Left hindlimb (tissue), 1 donor: Measurements from ENCODE around the gene CXCR5.

Experiments
- DNase-seq: peaks from one replicate; pipeline ENCODE4 v3.0.0-alpha.2; 2018

CXCR5 gene

GRCh38 chr11:118899706-118900360 is 16.1 kb downstream of the CXCR5 start:
- peak; percentile 44 for DNase-seq

DNA sequence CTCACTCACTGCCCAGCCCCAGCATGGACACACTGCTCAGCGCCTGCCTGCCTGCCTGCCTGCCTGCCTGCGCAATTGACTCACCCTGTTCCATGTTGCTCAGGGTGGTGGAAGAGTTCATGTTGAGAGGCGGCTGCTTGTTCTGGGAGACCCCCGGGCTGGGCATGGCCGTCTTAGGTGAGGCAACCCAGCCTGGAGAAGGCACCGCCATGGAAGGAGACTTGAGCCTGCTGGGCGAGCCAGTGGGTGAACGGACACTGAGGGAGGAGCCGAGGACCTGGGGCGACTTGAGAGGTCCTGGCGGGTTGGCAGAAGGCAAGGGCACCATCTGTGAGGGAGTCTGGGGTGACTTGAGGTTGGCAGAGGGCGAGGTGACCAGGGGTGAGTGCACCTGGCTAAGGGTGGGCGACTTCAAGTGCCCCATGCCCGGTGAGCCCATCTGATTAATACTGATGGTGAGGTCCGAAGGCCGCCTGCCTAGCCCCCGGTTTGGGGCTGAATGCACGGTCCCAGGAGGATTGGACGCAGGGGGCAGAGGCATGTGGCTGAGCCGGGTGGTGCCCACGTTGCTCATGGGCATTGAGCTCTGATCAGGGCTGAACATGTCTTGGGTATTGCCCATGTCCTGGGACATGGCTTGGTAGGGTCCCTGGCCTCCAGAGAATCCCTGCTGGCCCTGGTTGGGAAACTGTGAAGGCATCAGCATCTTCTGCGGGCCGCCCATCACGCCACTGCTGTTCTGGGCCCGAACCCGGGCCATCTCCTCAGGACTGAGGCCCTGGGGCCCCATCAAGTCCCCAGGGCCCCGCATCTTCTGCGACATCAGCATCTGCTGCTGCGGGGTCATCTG is 17.1 kb downstream of the CXCR5 start:
- DNase-seq = no peak

GRCh38 chr11:118901494-118902335 is 18.0 kb downstream of the CXCR5 start:
- peak; percentile 46 for DNase-seq

- no peak for DNase-seq
Measured at GRCh38 chr11:118902336-118903203, 18.9 kb downstream of the CXCR5 start.

DNA sequence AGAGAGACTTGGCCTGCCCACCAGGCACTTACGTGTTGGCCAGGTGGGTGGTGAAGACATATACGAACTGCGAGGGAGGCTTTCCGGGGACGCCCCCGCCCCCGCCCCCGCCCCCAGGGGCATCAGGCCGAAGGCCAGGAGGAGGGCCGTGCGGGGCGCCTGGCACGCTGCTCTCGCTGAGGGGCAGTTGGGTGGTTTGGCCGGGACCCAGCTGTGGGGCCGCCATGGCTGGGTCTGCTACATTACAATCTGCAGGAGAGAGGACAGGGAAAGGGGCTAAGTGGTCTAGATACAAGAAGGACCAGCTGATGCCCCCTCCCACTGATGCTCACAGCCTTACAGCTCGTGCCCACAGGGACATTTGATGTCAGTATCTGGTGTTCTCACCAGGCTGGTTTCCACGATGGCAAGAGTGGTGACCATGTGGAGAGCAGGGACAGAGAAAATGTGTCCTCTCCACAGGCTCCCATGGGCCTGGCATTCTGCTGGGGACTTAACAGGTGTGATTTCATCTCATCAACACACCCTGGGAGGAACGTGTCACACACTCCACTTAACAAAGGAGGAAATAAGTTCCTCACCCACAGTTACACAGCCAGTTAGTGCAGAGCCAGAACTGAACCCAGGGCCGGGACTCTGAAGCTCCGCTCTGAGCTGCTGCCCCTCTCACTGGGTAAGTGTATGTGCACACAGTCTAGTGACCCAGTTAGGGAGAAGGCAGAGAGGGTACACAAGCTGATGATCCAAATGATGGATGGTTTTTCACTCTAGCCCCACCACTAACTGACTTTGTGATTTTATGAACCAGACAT is 19.7 kb downstream of the CXCR5 start:
- no peak for DNase-seq

GRCh38 chr11:118907051-118908042 is 23.7 kb downstream of the CXCR5 start:
- peak; percentile 85 for DNase-seq

GRCh38 chr11:118908264-118908663 is 24.6 kb downstream of the CXCR5 start:
- no peak for DNase-seq

- DNase-seq = peak; percentile 97
Measured at GRCh38 chr11:118908901-118909618, 25.4 kb downstream of the CXCR5 start.

DNA sequence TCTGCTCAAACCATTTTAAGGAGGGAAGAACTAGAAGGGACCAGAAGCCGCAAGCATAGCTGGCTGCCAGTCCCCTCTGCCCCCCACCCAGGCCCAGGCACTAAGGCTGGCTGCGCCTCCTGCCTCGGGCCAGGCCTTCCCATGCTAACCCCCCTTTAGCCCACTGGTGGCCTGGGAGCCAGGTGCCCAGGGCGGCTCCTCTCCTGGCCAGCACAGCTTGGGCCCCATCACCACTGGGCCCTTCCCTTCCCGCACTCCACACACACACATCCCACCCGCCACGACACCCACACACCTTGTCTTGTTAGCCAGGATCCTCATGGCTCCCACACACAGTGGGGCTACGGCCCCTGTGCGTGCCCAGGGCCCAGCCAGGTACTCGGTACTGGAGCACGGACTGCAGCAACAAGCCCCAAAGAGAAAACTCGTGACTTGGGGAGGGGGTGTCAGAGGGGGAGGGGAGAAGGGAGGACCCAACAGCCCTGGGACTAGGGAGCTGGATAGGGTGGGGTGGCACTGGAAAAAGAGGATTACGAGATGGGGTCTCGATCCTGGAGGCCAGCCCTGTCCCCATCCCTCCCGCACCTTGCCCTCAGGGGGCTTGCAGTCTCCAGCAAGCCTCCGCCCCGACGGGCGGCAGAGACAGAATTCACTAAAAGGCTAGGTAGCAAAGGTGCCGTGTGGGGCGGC is 26.1 kb downstream of the CXCR5 start:
- DNase-seq = no peak

DNA sequence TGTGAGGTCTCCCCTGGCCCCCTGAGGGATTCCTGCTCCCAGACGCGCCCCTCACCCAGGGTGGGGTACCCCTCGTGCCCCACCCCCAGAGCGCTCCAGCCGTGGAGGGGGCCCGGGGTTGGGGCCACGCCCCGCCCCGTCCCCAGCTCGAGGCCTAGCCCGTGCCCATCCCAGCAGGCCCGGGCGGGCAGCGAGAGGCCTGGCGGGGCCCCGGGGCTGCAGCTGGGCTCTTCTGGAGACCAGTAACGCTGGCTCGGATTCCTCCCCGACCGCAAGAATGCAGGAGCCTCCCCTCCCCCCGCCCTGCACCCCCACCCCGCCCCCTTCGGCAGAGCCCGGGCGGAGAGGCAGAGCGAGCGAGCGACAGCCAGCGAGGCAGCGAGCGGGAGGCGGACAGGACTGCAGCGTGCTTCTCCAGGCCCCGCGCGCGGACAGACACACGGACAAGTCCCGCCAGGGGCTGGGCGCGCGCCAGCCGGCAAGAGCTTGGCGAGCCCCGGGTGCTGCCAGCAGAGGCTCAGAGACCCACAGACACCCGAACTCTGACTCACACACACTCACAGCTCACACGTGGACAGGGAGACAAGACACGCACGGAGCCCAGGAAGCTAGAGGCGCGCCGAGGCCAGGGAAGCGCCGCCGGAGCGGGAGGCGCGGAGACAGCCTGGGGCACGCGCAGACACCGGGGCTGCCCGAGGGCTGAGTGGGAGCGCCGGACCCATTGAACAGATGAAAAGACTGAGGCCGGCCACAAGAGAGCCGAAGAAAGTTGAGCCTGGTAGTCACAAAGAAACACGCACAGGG is 26.8 kb downstream of the CXCR5 start:
- peak; percentile 95 for DNase-seq

DNA sequence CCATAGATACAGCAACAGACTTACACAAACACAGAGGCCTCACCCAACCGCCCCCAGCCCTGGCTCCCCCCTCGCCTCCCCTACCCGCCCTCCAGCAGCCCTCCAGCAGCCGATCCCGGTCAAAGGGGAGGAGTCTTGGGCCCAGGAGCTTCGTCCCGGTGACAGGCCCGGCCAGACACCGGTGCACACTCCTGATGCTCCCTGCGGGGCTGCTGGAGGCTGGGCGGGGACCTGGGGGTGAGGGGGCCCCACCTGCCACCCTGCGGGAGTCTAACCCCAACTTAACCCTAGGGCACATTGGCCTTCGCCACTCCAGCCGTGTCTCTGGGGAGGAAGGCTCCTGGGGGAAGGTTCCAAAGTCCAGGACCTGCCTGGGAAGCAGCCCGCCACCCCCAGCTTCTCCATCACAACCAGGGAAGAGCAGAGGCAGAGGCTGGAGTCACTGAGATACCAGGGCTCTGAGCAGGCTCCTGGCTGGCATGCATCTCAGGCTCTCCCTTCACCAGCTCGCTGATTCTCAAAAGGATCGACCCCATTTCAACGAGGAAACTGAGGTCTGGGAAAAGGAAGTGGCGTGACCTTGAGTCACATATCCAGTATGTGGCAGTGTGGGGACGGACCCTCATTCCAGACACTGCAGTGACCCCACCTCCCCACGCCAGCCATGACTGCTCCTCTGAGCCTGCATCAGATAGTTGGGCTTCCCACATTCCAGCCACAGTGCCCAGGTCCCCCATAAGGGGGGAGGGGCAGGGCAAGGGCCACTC is 27.6 kb downstream of the CXCR5 start:
- no peak for DNase-seq

GRCh38 chr11:118911880-118912741 is 28.4 kb downstream of the CXCR5 start:
- peak; percentile 80 for DNase-seq

DNA sequence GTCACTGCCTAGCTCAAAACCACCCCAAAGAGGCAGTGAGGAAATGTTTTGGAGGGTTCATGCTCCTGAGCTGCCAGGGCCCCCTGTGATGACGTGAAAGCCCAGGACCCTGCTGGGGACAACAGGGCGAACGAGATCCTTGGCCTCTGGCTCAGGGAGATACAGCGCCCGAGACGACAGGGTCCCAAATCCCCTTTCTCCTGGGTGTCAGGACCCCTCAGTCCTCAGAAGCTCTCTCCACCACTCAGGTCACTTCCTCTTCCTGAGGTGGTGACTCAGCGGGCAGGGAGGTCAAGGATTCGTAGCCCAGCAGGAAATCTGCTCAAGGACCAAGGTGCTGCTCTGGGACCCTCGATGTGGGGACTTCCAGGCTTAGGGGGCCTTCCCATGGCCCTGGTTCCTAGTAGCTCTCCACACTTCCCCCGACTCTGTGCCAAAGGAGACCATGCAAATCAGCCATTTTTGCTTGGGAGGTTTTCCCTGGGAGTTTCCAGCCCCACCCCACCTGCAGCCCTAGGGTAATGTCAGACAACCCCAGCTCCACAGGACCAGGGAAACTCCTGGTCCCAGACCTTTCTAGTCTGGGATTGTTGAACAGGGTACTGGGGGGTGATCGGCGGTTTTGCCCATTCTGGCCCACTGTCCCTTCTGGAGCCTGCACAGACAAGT is 29.2 kb downstream of the CXCR5 start:
- DNase-seq = no peak

GRCh38 chr11:118913411-118914125 is 29.9 kb downstream of the CXCR5 start:
- no peak for DNase-seq
